Type B pancreatic cell (in vitro differentiated cells): Measurements from ENCODE around the gene SFRP2. TPM values are rescaled to one million over a fixed set of nuclear protein-coding genes. Genes with fewer than 3 reads are reported as not detected.
A peak's percentile ranks its signal among the peaks of the same experiment; 100 is the strongest.

ENCODE experiments used
- DNase-seq: peaks from one replicate; pipeline ENCODE4 v3.0.0; 2021; ENCODE audit warnings: mixed read lengths; ENCODE audit not compliant: unreplicated experiment; ENCODE audit errors: extremely low spot score
- H3K27ac Mint-ChIP-seq: 2 replicates; pipeline ENCODE4 v1.8.0; 2021; ENCODE audit warnings: mild to moderate bottlenecking, mixed read lengths
- H3K27me3 Mint-ChIP-seq: 2 replicates; pipeline ENCODE4 v1.8.0; 2021; ENCODE audit warnings: mixed read lengths
- H3K36me3 Mint-ChIP-seq: 2 replicates; pipeline ENCODE4 v1.8.0; 2021; ENCODE audit warnings: mixed read lengths
- H3K4me1 Mint-ChIP-seq: one replicate; pipeline ENCODE4 v1.8.0; 2021; ENCODE audit warnings: mixed read lengths; ENCODE audit not compliant: unreplicated experiment
- H3K4me3 Mint-ChIP-seq: 2 replicates; pipeline ENCODE4 v1.8.0; 2021; ENCODE audit warnings: mild to moderate bottlenecking, mixed read lengths
- H3K9me3 Mint-ChIP-seq: 2 replicates; pipeline ENCODE4 v1.8.0; 2021; ENCODE audit warnings: mixed read lengths
- total RNA-seq: library from RNA; stranded (reverse); gene quantifications from 2 replicates; pipeline ENCODE4 v1.2.1, GENCODE V29; 2021; ENCODE audit warnings: low replicate concordance
- TF ChIP-seq, protein P1 (sequence below): fragments of 200-600 bp; sonication (generic); conservative IDR thresholded peaks from 2 replicates; pipeline ENCODE4 v1.5.0; 2021; ENCODE audit warnings: antibody characterized with exemption, mild to moderate bottlenecking

SFRP2 gene
- total RNA-seq, 1 donor from 2014 or later: 31.9 TPM

DNA sequence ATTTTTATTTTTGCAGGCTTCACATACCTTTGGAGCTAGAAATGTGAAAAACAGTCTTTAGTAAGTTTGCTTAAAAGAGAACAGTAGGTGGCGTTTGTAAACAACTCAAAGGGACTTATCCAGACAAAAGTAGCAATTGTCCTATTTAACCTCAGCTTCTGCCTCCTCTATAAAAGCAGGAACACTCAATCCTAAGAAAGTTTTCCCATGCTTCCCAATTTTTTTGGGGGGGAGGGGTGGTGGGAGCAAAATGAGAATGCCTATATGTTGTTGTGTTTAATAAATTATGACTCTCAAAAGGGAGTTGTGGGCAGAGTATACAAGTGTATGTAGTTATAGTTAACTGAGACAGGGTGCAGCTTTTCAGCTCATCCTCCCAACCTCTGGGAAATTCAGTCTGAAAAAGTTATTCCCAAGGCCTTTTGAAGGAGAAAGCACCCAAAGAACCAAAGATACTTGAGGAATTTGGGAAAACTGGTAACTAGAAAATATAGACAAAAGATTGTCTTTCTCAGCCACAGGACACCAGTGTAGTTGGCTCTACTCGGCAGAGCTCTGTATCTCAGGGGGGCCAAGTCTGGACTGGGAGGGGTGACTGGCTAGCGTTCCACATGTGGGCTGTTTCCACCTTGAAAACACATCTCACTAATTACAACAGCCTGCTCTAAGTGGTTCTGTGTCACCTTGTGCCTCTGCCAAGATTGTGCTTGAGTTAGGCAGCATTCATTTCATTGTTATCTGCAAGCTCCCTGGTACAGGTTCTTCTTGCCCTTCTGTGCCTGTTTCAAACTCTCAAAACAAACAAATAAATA, 2.8 kb downstream of the SFRP2 start:
- H3K27ac Mint-ChIP-seq: no peak overlapping the region
- peaks cover 57% of the 10 kb centered on the region for H3K4me1 Mint-ChIP-seq
- TF ChIP-seq, protein P1, sequence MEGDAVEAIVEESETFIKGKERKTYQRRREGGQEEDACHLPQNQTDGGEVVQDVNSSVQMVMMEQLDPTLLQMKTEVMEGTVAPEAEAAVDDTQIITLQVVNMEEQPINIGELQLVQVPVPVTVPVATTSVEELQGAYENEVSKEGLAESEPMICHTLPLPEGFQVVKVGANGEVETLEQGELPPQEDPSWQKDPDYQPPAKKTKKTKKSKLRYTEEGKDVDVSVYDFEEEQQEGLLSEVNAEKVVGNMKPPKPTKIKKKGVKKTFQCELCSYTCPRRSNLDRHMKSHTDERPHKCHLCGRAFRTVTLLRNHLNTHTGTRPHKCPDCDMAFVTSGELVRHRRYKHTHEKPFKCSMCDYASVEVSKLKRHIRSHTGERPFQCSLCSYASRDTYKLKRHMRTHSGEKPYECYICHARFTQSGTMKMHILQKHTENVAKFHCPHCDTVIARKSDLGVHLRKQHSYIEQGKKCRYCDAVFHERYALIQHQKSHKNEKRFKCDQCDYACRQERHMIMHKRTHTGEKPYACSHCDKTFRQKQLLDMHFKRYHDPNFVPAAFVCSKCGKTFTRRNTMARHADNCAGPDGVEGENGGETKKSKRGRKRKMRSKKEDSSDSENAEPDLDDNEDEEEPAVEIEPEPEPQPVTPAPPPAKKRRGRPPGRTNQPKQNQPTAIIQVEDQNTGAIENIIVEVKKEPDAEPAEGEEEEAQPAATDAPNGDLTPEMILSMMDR: peak; percentile 68
- H3K4me3 Mint-ChIP-seq: peak overlapping the region; percentile 92
- no peak for DNase-seq
- H3K27me3 Mint-ChIP-seq: peaks cover 52% of the 10 kb centered on the region
- no peaks in the 10 kb centered on the region for H3K9me3 Mint-ChIP-seq
- H3K36me3 Mint-ChIP-seq: no peaks in the 10 kb centered on the region

DNA sequence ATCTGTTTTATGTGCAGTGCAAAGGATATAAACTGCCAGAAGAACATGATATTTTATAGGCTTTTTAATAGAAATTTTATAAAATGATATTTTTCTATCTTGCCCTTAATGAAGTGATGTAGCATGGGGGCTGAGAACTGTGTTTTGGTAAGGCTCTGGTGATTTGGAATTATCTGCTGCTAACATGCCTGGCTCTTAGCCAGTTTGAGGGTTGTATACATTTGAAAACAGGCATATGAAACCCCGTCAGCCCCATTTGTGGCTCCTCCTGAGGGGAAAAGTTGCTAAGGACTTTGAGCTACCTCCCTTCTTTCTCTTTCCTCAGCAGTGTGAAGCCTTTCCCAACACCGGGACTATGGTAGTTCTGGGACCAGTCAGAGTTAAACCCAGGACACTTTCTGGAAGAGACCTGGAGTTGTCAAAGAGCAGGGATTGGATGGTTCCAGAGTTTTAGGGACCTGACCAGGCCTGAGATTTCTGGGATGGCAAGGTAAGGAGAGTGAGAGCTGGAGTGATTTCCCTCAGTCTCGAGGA, 4.7 kb downstream of the SFRP2 start:
- peaks cover 36% of the 10 kb centered on the region for H3K27me3 Mint-ChIP-seq
- H3K9me3 Mint-ChIP-seq: no peaks in the 10 kb centered on the region
- H3K4me1 Mint-ChIP-seq: peaks cover 45% of the 10 kb centered on the region
- H3K27ac Mint-ChIP-seq: no peak overlapping the region
- TF ChIP-seq, protein P1: no peak
- no peak for DNase-seq
- H3K36me3 Mint-ChIP-seq: no peaks in the 10 kb centered on the region
- no peak overlapping the region for H3K4me3 Mint-ChIP-seq

DNA sequence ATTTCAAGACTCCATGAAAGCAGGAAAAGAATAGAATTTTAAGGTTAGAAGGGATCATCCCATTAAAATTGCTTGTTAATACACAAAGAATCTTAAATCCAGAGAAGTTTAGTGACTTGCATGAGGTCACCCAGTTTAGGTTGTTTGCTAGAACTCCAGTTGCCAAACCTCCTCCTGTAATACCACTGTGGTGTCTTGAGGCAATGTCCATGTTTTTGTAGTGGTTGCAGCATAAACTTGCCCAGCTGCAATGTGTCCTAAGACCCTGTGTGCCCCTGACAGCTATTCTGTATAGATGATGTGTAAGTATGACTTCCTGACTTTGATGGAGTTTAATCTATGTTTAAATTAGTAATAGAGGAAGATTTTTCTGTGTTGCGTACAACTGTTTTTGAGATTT, 6.3 kb downstream of the SFRP2 start:
- Mint-ChIP-seq H3K27ac (no peak overlapping the region), H3K4me1 (peaks cover 37% of the 10 kb centered on the region), H3K4me3 (no peak overlapping the region), H3K27me3 (peaks cover 25% of the 10 kb centered on the region), H3K9me3 (no peaks in the 10 kb centered on the region), H3K36me3 (no peaks in the 10 kb centered on the region)
- TF ChIP-seq, protein P1: no peak
- DNase-seq: no peak

DNA sequence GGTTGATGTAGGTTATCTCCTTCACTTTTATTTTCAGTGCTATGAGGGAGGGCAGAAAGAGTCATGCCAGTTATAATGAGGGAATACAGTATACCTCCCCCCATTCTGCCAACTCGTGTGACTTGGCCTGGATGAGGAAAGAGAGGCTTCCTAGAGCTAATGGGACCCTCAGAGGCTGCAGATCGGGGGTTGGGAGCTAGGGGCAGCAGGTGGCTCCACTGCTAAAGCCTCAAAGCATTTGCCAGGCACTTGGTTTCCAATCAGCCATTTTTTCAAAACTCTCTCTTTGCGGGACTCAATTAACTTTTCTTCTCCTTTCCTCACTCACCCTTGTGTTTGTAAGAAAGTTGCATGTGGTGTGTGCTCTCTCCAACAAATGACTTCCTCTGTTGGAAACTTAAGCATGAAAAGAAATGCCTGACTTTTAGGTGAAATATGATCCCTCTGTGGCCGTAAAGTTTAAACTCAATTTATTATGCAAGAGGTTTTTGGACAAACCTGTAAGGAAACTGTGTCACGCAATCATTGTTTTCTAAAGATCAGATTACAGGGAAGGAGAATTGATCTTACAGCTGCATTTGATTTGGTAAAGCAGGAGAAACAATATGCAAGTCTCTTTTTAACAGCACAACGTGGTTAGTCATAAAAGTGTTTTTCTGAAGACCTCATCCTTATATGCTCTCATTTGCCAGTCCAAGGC, 7.0 kb downstream of the SFRP2 start:
- Mint-ChIP-seq H3K36me3 (no peaks in the 10 kb centered on the region), H3K9me3 (no peaks in the 10 kb centered on the region), H3K4me3 (peak overlapping the region; percentile 38), H3K4me1 (peaks cover 35% of the 10 kb centered on the region), H3K27me3 (peaks cover 18% of the 10 kb centered on the region), H3K27ac (no peak overlapping the region)
- no peak for DNase-seq
- TF ChIP-seq, protein P1: peak; percentile 49

DNA sequence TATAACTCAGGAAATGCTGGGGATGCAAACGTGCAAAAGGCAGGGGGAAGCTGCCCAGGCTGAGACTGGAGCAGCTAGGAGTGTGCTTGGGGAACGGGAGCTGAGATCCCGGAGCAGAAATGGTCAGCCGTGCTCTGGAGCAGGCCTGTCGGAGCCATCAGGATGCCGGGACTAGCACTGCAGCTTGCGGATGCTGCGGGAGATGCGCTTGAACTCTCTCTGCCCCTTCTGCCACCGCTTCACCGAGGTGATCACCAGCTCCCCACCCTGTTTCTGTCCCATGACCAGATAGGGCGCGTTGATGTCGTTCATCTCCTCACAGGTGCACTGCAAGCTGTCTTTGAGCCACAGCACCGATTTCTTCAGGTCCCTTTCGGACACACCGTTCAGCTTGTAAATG, 7.6 kb downstream of the SFRP2 start:
- DNase-seq: no peak
- Mint-ChIP-seq H3K36me3 (no peaks in the 10 kb centered on the region), H3K9me3 (no peaks in the 10 kb centered on the region), H3K4me1 (peaks cover 33% of the 10 kb centered on the region), H3K4me3 (peak overlapping the region; percentile 38), H3K27me3 (peaks cover 14% of the 10 kb centered on the region), H3K27ac (no peak overlapping the region)
- TF ChIP-seq, protein P1: no peak
